ENCODE measurements around the gene GFI1. TPM values are rescaled to one million over a fixed set of nuclear protein-coding genes. Genes with fewer than 3 reads are reported as not detected.

Gene GFI1
- total and polyA plus RNA-seq, 2 of the 8 experiments (the other 6 are each of a cell fraction or from before 2014, with no cell fraction given) = 0.08 to 0.17 TPM

DNA sequence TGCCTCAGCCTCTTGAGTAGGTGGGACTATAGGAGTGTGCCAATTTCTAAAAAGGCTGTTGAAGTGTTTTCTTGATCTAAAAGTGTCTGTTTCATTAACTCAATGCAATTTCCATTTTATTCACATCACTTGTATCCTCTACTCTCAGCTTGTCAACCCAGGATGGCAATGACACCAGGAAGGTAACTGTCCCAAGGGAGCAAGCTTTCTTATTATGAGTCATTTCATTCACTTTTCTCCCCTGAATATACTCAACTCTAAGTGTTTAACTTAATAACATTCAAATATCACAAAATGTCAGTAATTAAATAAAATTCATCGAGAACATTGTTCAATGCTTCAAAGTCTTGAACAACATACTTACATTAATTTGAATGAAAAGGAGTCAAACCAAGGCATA, 22.9 kb upstream of the GFI1 start:
- 93% methylated on average over 1 of the region's 1 CpG; no CpG with 5 or more reads in 1 of the 2 experiments for WGBS, 2 experiments (ENCODE audit: extremely low coverage in 1 of 2, insufficient coverage in 1 of 2, insufficient read length in 1 of 2, insufficient replicate concordance in 2 of 2, low coverage in 1 of 2, low lambda C conversion rate in 2 of 2, missing lambda C conversion rate in 1 of 2)
- CTCF ChIA-PET (ENCODE audit: partially characterized antibody) = no interaction called here
- no peak for TF ChIP-seq BRCA1 (IDR thresholded peaks at IDR 0.05; ENCODE audit: low read depth, low read length)
- no peak for TF ChIP-seq CBX8 (IDR thresholded peaks at IDR 0.05; ENCODE audit: borderline replicate concordance, low read depth, low read length)
- no peak for TF ChIP-seq RNF2 (IDR thresholded peaks at IDR 0.05; ENCODE audit: borderline replicate concordance, low read depth, low read length, missing control alignments, poor library complexity, severe bottlenecking)
- no peak for TF ChIP-seq HDAC2 (IDR thresholded peaks at IDR 0.05; ENCODE audit: borderline replicate concordance in 1 of 2, low read depth in 2 of 2, low read length in 2 of 2)

More for the DNA sequence above, 22.9 kb upstream of the GFI1 start:
- Histone ChIP-seq H3K27ac (ENCODE audit: low read depth, low read length) (no peak overlapping the region), H2BK5ac (ENCODE audit: low read depth, low read length) (no peak overlapping the region), H2AK5ac (ENCODE audit: low read depth, low read length) (no peak overlapping the region), H2AFZ (ENCODE audit: low read length) (no peak overlapping the region), H2BK12ac (ENCODE audit: low read depth, low read length) (no peak overlapping the region), H3K4me2 (ENCODE audit: insufficient read depth in 1 of 2, low read depth in 2 of 2, low read length in 2 of 2) (no peak overlapping the region), H3K56ac (replicated peaks; ENCODE audit: insufficient read length, low read depth, low read length) (no peak overlapping the region), H3K79me2 (ENCODE audit: control insufficient read depth in 1 of 2, insufficient read depth in 2 of 2, low read length in 2 of 2) (no peaks in the 10 kb centered on the region), H3K23me2 (ENCODE audit: low read depth, low read length) (no peaks in the 10 kb centered on the region), H3K9ac (replicated peaks in 1 of 4; ENCODE audit: extremely low read depth in 1 of 4, low read depth in 3 of 4, low read length in 3 of 4) (no peak overlapping the region), H2BK20ac (ENCODE audit: low read length) (no peak overlapping the region), H3K79me1 (ENCODE audit: low read depth, low read length) (no peaks in the 10 kb centered on the region), H4K8ac (ENCODE audit: extremely low read depth, insufficient read depth, low read length) (no peak overlapping the region), H4K20me1 (replicated peaks in 1 of 2; ENCODE audit: control insufficient read depth in 1 of 2, insufficient read depth in 2 of 2, low read length in 2 of 2) (no peaks in the 10 kb centered on the region), H2BK15ac (ENCODE audit: low read length) (no peak overlapping the region), H3K4me1 (replicated peaks in 1 of 4; ENCODE audit: control insufficient read depth in 3 of 4, insufficient read depth in 4 of 4, low read length in 3 of 4) (no peaks in the 10 kb centered on the region), H4K5ac (ENCODE audit: insufficient read length, low read depth, low read length) (no peak overlapping the region), H3K23ac (ENCODE audit: insufficient read length) (no peak overlapping the region), H2BK120ac (replicated peaks; ENCODE audit: low read depth, low read length) (no peak overlapping the region), H3K36me3 (ENCODE audit: control insufficient read depth in 2 of 4, insufficient read depth in 4 of 4, low read length in 3 of 4) (no peaks in the 10 kb centered on the region), H3K27me3 (replicated peaks in 1 of 4; ENCODE audit: control insufficient read depth in 3 of 4, extremely low read depth in 1 of 4, insufficient read depth in 3 of 4, low read length in 3 of 4) (no peaks in the 10 kb centered on the region), H4K91ac (replicated peaks; ENCODE audit: insufficient read length, low read length) (no peak overlapping the region), H3K4me3 (ENCODE audit: extremely low read depth in 1 of 4, insufficient read depth in 2 of 4, low read depth in 3 of 4, low read length in 4 of 4) (no peak overlapping the region), H3K9me3 (ENCODE audit: insufficient read depth in 2 of 2, low read depth in 1 of 2, low read length in 1 of 2) (no peaks in the 10 kb centered on the region), H3K14ac (ENCODE audit: insufficient read length) (no peak overlapping the region), H3K4ac (replicated peaks; ENCODE audit: insufficient read length, low read depth, low read length) (no peak overlapping the region), H3K18ac (ENCODE audit: extremely low read depth, low read length) (no peak overlapping the region)
- no peak for DNase-seq (ENCODE audit: low read depth in 1 of 2, low spot score in 2 of 2)
- POLR2A ChIA-PET (ENCODE audit: partially characterized antibody) = no interaction called here
- FAIRE-seq = no peak

Data from H1 (cell line).